Measurements from ENCODE around the gene RBM44. TPM values are rescaled to one million over a fixed set of nuclear protein-coding genes. Genes with fewer than 3 reads are reported as not detected.
"Not testable (repeated sequence)": the region's sequence is repeated elsewhere in the genome, so short reads cannot be mapped to it uniquely, and the experiment has no call there.

Gene RBM44
- total RNA-seq, 1 donor from 2014 or later, result 0.44 TPM

GRCh38 chr2:237865623-237866041 is 67.1 kb downstream of the RBM44 start:
- no peak for TF ChIP-seq CTCF (IDR thresholded peaks at IDR 0.05; ENCODE audit: unreplicated experiment)
- H3K36me3 Mint-ChIP-seq (ENCODE audit: low read depth, unreplicated experiment), result no peaks in the 10 kb centered on the region
- H3K27me3 Mint-ChIP-seq (ENCODE audit: unreplicated experiment), result peaks cover 9% of the 10 kb centered on the region
- no peak overlapping the region for H3K4me3 Mint-ChIP-seq (ENCODE audit: unreplicated experiment)
- peaks cover 6% of the 10 kb centered on the region for H3K4me1 Mint-ChIP-seq (ENCODE audit: unreplicated experiment)
- no peaks in the 10 kb centered on the region for H3K9me3 Mint-ChIP-seq (ENCODE audit: unreplicated experiment)
- H3K27ac Mint-ChIP-seq (ENCODE audit: unreplicated experiment), result no peak overlapping the region
- no peak for DNase-seq (ENCODE audit: low spot score)

GRCh38 chr2:237866101-237866621 is 67.6 kb downstream of the RBM44 start:
- no peak for TF ChIP-seq CTCF (IDR thresholded peaks at IDR 0.05; ENCODE audit: unreplicated experiment)
- Mint-ChIP-seq H3K4me1 (ENCODE audit: unreplicated experiment) (peaks cover 8% of the 10 kb centered on the region), H3K4me3 (ENCODE audit: unreplicated experiment) (no peak overlapping the region), H3K9me3 (ENCODE audit: unreplicated experiment) (no peaks in the 10 kb centered on the region), H3K27me3 (ENCODE audit: unreplicated experiment) (peaks cover 9% of the 10 kb centered on the region), H3K27ac (ENCODE audit: unreplicated experiment) (no peak overlapping the region), H3K36me3 (ENCODE audit: low read depth, unreplicated experiment) (no peaks in the 10 kb centered on the region)
- DNase-seq (ENCODE audit: low spot score), result no peak

GRCh38 chr2:237867465-237867864 is 68.9 kb downstream of the RBM44 start:
- H3K4me1 Mint-ChIP-seq (ENCODE audit: unreplicated experiment), result peaks cover 12% of the 10 kb centered on the region
- no peaks in the 10 kb centered on the region for H3K36me3 Mint-ChIP-seq (ENCODE audit: low read depth, unreplicated experiment)
- H3K4me3 Mint-ChIP-seq (ENCODE audit: unreplicated experiment), result no peak overlapping the region
- TF ChIP-seq CTCF (IDR thresholded peaks at IDR 0.05; ENCODE audit: unreplicated experiment), result no peak
- no peak for DNase-seq (ENCODE audit: low spot score)
- no peak overlapping the region for H3K27ac Mint-ChIP-seq (ENCODE audit: unreplicated experiment)
- H3K9me3 Mint-ChIP-seq (ENCODE audit: unreplicated experiment), result no peaks in the 10 kb centered on the region
- peaks cover 9% of the 10 kb centered on the region for H3K27me3 Mint-ChIP-seq (ENCODE audit: unreplicated experiment)

GRCh38 chr2:237868074-237868473 is 69.5 kb downstream of the RBM44 start:
- not testable (repeated sequence) for H3K36me3 Mint-ChIP-seq (ENCODE audit: low read depth, unreplicated experiment); H3K27me3 Mint-ChIP-seq (ENCODE audit: unreplicated experiment); DNase-seq (ENCODE audit: low spot score); H3K9me3 Mint-ChIP-seq (ENCODE audit: unreplicated experiment); H3K4me3 Mint-ChIP-seq (ENCODE audit: unreplicated experiment); H3K27ac Mint-ChIP-seq (ENCODE audit: unreplicated experiment)
- peaks cover 12% of the 10 kb centered on the region for H3K4me1 Mint-ChIP-seq (ENCODE audit: unreplicated experiment)

- TF ChIP-seq CTCF (IDR thresholded peaks at IDR 0.05; ENCODE audit: unreplicated experiment), result no peak
- H3K27ac Mint-ChIP-seq (ENCODE audit: unreplicated experiment), result no peak overlapping the region
- no peaks in the 10 kb centered on the region for H3K9me3 Mint-ChIP-seq (ENCODE audit: unreplicated experiment)
- no peak for DNase-seq (ENCODE audit: low spot score)
- no peak overlapping the region for H3K4me3 Mint-ChIP-seq (ENCODE audit: unreplicated experiment)
- no peaks in the 10 kb centered on the region for H3K36me3 Mint-ChIP-seq (ENCODE audit: low read depth, unreplicated experiment)
- H3K4me1 Mint-ChIP-seq (ENCODE audit: unreplicated experiment), result peaks cover 12% of the 10 kb centered on the region
- H3K27me3 Mint-ChIP-seq (ENCODE audit: unreplicated experiment), result peaks cover 9% of the 10 kb centered on the region
Observed at GRCh38 chr2:237868631-237869342, 70.2 kb downstream of the RBM44 start.
